ENCODE measurements around the gene OR8A1.

The OR8A1 gene

DNA sequence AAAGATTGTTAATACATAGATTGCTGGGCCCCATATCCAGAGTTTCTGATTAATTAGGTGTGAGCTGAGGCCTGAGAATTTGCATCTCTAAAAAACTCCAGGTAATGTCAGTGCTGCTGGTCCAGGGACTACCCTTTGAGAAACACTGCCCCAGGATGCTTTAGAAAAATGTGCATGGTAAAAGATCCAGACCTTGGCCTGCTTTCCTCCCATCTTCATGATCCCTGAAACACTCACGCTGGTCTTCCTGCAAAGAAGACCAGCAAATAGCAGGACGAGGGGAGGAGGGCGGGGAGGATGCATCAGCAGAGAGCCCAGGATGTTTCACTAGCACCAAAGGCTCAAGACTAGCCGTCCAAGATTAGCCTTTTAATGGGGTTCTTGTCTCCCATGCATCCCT lies at the start of gene OR8A1:
TSS of gene OR8A1 (plus strand) at position 301 of the 400 bp plus-strand sequence. CDS start 123 bp downstream, outside the sequence.
- TF ChIP-seq, protein P1, sequence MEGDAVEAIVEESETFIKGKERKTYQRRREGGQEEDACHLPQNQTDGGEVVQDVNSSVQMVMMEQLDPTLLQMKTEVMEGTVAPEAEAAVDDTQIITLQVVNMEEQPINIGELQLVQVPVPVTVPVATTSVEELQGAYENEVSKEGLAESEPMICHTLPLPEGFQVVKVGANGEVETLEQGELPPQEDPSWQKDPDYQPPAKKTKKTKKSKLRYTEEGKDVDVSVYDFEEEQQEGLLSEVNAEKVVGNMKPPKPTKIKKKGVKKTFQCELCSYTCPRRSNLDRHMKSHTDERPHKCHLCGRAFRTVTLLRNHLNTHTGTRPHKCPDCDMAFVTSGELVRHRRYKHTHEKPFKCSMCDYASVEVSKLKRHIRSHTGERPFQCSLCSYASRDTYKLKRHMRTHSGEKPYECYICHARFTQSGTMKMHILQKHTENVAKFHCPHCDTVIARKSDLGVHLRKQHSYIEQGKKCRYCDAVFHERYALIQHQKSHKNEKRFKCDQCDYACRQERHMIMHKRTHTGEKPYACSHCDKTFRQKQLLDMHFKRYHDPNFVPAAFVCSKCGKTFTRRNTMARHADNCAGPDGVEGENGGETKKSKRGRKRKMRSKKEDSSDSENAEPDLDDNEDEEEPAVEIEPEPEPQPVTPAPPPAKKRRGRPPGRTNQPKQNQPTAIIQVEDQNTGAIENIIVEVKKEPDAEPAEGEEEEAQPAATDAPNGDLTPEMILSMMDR (conservative IDR thresholded peaks at IDR 0.05; ENCODE audit: low read depth, low read length), result no peak

DNA sequence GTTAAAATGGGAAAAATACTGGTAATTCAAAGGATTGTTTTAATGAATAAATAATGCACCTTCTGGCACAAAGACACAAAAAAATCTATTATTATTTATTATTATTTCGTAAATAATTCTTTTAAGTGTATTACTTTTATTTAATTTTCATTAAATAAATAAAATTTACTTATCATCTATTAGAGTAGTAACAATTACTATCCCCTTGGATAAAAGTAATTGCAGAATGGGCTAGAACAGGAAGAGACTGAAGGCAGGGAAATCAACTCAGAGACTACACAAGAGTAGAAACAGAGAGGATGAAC lies 49.3 kb upstream of the OR8A1 start:
- TF ChIP-seq, protein P1 (conservative IDR thresholded peaks at IDR 0.05; ENCODE audit: low read depth, low read length), result no peak
- no peak overlapping the region for H3K4me3 ChIP-seq (ENCODE audit: low read depth, low read length)
- DNase-seq (ENCODE audit: low read depth), result no peak

More for the DNA sequence above, at the start of gene OR8A1:
- DNase-seq (ENCODE audit: low read depth), result no peak
- no peak within 1 kb of the TSS for H3K4me3 ChIP-seq (ENCODE audit: low read depth, low read length)

DNA sequence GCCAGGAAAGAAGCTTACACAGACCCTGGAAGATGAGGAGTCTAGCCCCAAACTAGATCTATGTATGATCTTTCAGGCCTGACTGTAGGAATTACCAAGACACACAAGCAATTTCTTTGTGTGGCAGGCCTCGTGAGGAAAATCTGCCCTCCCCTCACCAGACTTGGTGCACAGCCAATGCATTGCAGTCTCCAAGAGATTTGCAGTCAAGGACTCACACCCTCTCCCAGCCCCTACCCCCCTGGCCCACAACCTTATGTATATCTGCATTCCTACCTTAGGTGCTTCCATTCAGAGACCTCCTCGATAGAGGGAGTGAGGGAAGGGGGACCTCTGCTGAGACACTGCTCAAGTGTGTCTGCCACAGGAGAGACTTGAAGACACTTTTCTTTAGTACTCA lies 36.2 kb upstream of the OR8A1 start:
- TF ChIP-seq, protein P1 (conservative IDR thresholded peaks at IDR 0.05; ENCODE audit: low read depth, low read length), result no peak
- DNase-seq (ENCODE audit: low read depth), result no peak
- no peak overlapping the region for H3K4me3 ChIP-seq (ENCODE audit: low read depth, low read length)

DNA sequence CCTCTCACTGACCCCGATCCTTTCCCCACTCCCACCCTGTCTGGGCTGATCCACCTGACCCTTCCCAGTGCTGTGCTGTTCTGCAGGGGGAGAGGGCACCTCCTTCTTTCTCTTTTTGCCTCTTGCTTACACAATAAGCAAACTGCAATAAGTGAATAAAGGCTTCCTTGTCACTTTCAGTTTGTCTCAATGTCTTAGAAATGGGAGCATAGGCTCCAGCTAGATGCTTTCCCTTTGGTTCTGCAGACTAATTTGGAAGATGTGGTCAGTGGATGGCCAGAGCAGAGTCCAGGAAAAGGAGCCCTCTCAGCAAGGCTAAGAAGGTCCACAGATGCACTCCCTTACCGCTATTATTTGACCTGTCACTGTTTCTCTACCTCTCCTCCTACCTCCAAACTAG lies 35.7 kb upstream of the OR8A1 start:
- TF ChIP-seq, protein P1 (conservative IDR thresholded peaks at IDR 0.05; ENCODE audit: low read depth, low read length), result no peak
- no peak for DNase-seq (ENCODE audit: low read depth)
- no peak overlapping the region for H3K4me3 ChIP-seq (ENCODE audit: low read depth, low read length)

DNA sequence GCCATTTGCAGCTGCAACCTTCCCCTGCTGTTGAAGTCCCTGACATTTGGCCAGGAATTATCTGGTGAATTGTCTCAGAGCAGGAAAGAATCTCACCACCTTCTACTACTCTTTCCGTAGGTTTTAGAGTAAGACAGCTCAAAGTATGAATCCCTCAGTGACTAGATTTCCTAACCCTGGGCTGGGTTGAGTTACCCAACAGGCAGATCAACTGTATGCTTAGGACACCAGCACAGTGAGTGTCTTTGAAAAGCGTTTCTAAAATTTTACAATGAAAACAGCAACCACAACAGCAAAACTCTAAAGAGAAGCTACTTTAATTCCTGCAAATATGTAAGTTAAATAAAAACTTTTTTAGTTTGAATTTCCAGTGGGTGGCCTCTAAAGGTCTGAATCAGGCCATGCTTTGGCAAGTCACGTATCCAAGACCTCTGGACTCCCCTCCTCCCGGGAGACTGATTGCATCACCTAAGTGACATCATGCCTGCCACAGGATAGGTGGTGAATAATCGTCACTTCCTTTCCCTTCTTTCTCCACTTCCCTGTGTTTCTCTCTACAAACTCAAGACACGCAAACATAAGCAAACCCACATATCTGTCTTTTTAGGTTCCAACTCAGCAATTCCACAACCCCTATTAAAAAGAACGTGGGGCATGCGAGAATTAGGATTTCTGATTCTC lies 34.1 kb upstream of the OR8A1 start:
- TF ChIP-seq, protein P1 (conservative IDR thresholded peaks at IDR 0.05; ENCODE audit: low read depth, low read length), result no peak
- peak; percentile 73 for DNase-seq (ENCODE audit: low read depth)
- H3K4me3 ChIP-seq (ENCODE audit: low read depth, low read length), result no peak overlapping the region

DNA sequence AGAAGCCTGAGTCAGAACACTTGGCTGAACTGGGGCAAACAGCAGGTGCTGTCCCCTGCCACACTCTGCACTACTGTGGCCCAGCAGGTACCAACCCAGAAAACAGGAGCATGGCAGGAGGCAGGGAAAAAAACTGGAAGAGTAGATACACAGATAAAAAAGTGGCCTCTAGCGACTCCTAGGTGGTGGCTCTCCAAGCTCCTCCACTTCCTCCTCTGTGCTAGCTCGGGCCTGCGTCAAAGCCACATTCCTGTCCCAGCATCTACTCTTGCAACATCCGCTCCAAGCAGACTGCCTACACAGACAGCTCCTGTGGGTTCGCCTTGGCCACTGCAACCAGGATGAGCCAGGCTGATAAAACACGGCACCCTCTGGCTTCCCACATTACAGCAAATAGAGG lies 33.3 kb upstream of the OR8A1 start:
- H3K4me3 ChIP-seq (ENCODE audit: low read depth, low read length), result no peak overlapping the region
- peak; percentile 98 for DNase-seq (ENCODE audit: low read depth)
- TF ChIP-seq, protein P1 (conservative IDR thresholded peaks at IDR 0.05; ENCODE audit: low read depth, low read length), result peak; percentile 62

DNA sequence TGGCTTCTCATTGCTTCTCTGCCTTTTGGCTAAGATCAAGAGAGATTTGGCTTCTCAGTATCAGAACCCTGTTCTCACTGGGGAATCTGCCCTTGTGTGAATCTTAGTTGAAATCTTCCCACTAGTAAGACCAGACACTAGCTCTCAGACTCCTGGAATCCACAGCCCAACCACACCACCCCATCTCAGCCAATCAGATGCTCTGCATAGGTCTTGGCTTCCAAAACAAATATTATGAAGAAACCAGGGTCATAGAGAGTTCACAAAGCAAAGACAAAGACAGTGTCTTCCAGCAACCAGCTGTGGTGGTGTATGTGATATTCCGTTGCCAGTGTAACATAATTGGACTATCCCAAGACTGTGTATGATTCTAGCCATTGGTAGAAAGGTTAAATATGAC lies 31.8 kb upstream of the OR8A1 start:
- DNase-seq (ENCODE audit: low read depth), result peak; percentile 99
- TF ChIP-seq, protein P1 (conservative IDR thresholded peaks at IDR 0.05; ENCODE audit: low read depth, low read length), result no peak
- no peak overlapping the region for H3K4me3 ChIP-seq (ENCODE audit: low read depth, low read length)
